ENCODE data around the gene INSL3. TPM values are rescaled to one million over a fixed set of nuclear protein-coding genes. Genes with fewer than 3 reads are reported as not detected.
"Not testable (repeated sequence)": the region's sequence is repeated elsewhere in the genome, so short reads cannot be mapped to it uniquely, and the experiment has no call there.

Gene INSL3
- polyA plus RNA-seq, 1 of the 3 experiments (the other 2 are of a cell fraction) = 0.21 TPM

DNA sequence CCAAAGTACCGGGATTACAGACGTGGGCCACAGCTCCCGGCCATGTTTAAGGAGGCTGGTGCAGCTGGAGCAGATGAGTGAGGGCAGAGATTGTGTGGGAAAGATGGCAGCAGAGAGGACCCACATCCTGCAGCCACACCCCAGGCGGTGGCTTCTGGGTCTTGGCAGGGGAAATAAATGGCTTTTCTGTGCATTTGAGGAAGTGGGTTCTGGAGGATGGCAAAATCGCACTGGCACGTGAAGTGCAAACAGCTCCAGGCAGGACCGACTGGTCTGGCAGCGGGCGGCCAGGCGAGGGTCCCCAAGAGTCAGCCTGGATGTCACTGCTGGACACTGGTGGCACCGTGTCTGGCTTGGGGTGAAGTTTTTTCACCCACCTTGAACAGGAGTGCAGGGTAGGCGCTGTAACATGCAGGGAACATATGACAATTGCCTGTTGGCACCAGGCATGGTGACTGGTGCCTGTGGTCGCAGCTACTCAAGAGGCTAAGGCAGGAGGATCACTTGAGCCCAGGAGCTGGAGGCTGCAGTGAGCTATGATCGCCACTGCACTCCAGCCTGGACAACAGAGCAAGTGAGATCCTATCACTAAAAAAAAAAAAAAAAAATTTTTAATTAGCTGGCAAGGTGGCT, 17.9 kb downstream of the INSL3 start:
- Histone ChIP-seq H3K9me2 (no peaks in the 10 kb centered on the region), H3K9me3 (no peaks in the 10 kb centered on the region), H4K20me1 (ENCODE audit: insufficient read depth) (no peaks in the 10 kb centered on the region), H3K4me1 (ENCODE audit: control insufficient read depth in 1 of 2, insufficient read depth in 2 of 2, low read depth in 1 of 2, low read length in 1 of 2) (peaks cover 0 to 4% of the 10 kb centered on the region in 2 experiments; a peak in 1 of 4 replicates), H3K4me2 (no peak overlapping the region), H2AFZ (ENCODE audit: low read depth) (no peak overlapping the region), H3K36me3 (replicated peaks in 1 of 2; ENCODE audit: control insufficient read depth in 1 of 2, insufficient read depth in 2 of 2, low read length in 1 of 2) (no peaks in the 10 kb centered on the region), H3K79me2 (ENCODE audit: insufficient read depth) (no peaks in the 10 kb centered on the region), H3K27ac (ENCODE audit: low read depth in 2 of 2, low read length in 1 of 2) (no peak overlapping the region), H3K4me3 (ENCODE audit: low read depth in 2 of 2, low read length in 1 of 2) (no peak overlapping the region), H3K27me3 (ENCODE audit: insufficient read depth) (no peaks in the 10 kb centered on the region; the same call in 1 of the 2 replicates), H3F3A (replicated peaks; ENCODE audit: insufficient read depth) (no peaks in the 10 kb centered on the region), H3K9ac (no peak overlapping the region)
- no peak for TF ChIP-seq CHD2 (IDR thresholded peaks at IDR 0.05; ENCODE audit: low read length, partially characterized antibody)
- 59% methylated on average over 14 of the region's 14 CpGs for WGBS (ENCODE audit: low lambda C conversion rate)
- ChIA-PET CTCF (interaction anchor here (1.0 to 1.3 kb wide), 4 partner anchors 9 to 99 kb away, joined by 3 read pairs; no protein-coding TSS in a partner anchor), POLR2A (interaction anchor here (0.5 to 1.0 kb wide), 2 partner anchors 10 to 56 kb away, joined by 4 read pairs; no protein-coding TSS in a partner anchor)
- DNase-seq = no peak

DNA sequence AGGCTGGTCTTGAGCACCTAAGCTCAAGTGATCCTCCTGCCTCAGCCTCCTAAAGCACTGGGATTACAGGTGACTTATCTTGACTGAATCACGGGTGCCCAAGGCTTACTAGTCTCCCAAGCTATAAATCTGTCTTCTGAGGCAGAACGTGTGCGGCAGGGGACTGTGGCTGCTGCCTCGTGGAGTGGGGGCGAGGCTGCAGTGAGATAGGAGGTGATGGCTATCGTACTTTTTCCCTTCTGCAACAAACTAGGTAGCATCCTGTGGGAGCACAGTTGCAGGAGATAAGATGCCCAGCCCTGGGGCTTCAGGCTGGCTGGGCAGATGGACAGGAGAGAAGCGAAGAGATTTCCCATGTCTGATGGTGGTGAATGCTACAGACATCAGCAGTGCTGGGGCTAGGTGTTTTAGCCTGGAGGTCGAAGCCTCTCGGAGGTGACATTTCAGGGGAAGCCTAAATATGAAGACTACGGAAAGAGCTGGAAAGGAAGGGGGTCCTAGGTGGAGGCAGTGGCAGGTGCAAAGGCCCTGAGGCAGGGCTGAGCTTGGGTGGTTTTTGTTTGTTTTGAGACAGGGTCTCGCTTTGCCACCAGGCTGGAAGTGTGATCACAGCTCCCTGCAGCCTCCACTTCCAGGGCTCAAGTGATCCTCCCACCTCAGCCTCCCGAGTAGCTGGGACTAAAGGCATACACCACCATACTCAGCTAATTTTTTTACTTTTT, 19.0 kb downstream of the INSL3 start:
- H3K9ac ChIP-seq = no peak overlapping the region
- H3K4me2 ChIP-seq = no peak overlapping the region
- no peaks in the 10 kb centered on the region for H4K20me1 ChIP-seq (ENCODE audit: insufficient read depth)
- H2AFZ ChIP-seq (ENCODE audit: low read depth) = no peak overlapping the region
- H3K4me1 ChIP-seq (ENCODE audit: control insufficient read depth in 1 of 2, insufficient read depth in 2 of 2, low read depth in 1 of 2, low read length in 1 of 2) = peaks cover 3 to 6% of the 10 kb centered on the region in 2 experiments; a peak in 2 of 4 replicates
- no peak overlapping the region for H3K27ac ChIP-seq (ENCODE audit: low read depth in 2 of 2, low read length in 1 of 2)
- no peaks in the 10 kb centered on the region for H3K79me2 ChIP-seq (ENCODE audit: insufficient read depth)
- H3K27me3 ChIP-seq (ENCODE audit: insufficient read depth) = no peaks in the 10 kb centered on the region; the same call in 1 of the 2 replicates
- H3K4me3 ChIP-seq (ENCODE audit: low read depth in 2 of 2, low read length in 1 of 2) = no peak overlapping the region
- H3F3A ChIP-seq (replicated peaks; ENCODE audit: insufficient read depth) = no peaks in the 10 kb centered on the region
- CTCF ChIA-PET = interaction anchor here (0.7 to 1.2 kb wide), 5 partner anchors 8 to 53 kb away, joined by 3 to 5 read pairs (median 3); no protein-coding TSS in a partner anchor
- no peaks in the 10 kb centered on the region for H3K9me2 ChIP-seq
- no peaks in the 10 kb centered on the region for H3K36me3 ChIP-seq (replicated peaks in 1 of 2; ENCODE audit: control insufficient read depth in 1 of 2, insufficient read depth in 2 of 2, low read length in 1 of 2)
- DNase-seq = peak; percentile 69
- WGBS (ENCODE audit: low lambda C conversion rate) = 21% methylated on average over 12 of the region's 12 CpGs
- no peaks in the 10 kb centered on the region for H3K9me3 ChIP-seq
- peak; percentile 62 for TF ChIP-seq RCOR1 (IDR thresholded peaks at IDR 0.05; ENCODE audit: low read length)
- TF ChIP-seq EP300 (IDR thresholded peaks at IDR 0.05; ENCODE audit: borderline replicate concordance in 1 of 2, low read depth in 1 of 2, low read length in 1 of 2) = peak in 1 of 2 experiments; percentile 47; a peak in 1 of 4 replicates
- TF ChIP-seq ELF1 (IDR thresholded peaks at IDR 0.05) = no peak
- TF ChIP-seq, protein P1, sequence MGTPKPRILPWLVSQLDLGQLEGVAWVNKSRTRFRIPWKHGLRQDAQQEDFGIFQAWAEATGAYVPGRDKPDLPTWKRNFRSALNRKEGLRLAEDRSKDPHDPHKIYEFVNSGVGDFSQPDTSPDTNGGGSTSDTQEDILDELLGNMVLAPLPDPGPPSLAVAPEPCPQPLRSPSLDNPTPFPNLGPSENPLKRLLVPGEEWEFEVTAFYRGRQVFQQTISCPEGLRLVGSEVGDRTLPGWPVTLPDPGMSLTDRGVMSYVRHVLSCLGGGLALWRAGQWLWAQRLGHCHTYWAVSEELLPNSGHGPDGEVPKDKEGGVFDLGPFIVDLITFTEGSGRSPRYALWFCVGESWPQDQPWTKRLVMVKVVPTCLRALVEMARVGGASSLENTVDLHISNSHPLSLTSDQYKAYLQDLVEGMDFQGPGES (IDR thresholded peaks at IDR 0.05; ENCODE audit: low read depth, low read length) = no peak
- TF ChIP-seq GATA2 (CRISPR knock-in tag; IDR thresholded peaks at IDR 0.05) = peak; percentile 91
- peak; percentile 31; the same call in 1 of the 2 replicates for TF ChIP-seq MXI1 (IDR thresholded peaks at IDR 0.05; ENCODE audit: low read depth, low read length)
- POLR2A ChIA-PET = interaction anchor here (0.5 to 1.0 kb wide), 2 partner anchors 11 to 57 kb away, joined by 4 read pairs; no protein-coding TSS in a partner anchor

DNA sequence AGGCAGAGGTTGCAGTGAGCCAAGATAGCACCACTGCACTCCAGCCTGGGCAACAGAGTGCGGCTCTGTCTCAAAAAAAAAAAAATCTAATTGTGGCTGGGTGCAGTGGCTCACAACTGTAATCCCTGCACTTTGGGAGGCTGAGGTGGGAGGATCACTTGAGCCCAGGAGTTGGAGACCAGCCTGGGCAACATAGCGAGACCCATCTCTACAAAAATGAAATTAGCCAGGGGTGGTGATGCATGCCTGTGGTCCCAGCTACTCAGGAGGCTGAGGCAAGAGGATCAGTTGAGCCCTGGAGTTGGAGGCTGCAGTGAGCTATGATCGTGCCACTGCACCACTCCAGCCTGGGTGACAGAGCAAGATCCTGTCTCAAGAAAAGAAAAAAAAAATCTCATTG, 22.7 kb downstream of the INSL3 start:
- CTCF ChIA-PET = interaction anchor here (0.8 to 1.2 kb wide), 2 partner anchors 57 to 70 kb away, joined by 3 to 4 read pairs; no protein-coding TSS in a partner anchor
- H3K27me3 ChIP-seq (ENCODE audit: insufficient read depth) = peaks cover 13% of the 10 kb centered on the region
- POLR2A ChIA-PET; H3K9me2 ChIP-seq; H3K9me3 ChIP-seq; H2AFZ ChIP-seq (ENCODE audit: low read depth); H3K27ac ChIP-seq (ENCODE audit: low read depth in 2 of 2, low read length in 1 of 2); H3K4me2 ChIP-seq; DNase-seq; H4K20me1 ChIP-seq (ENCODE audit: insufficient read depth); H3K4me3 ChIP-seq (ENCODE audit: low read depth in 2 of 2, low read length in 1 of 2); H3K79me2 ChIP-seq (ENCODE audit: insufficient read depth); H3K36me3 ChIP-seq (replicated peaks in 1 of 2; ENCODE audit: control insufficient read depth in 1 of 2, insufficient read depth in 2 of 2, low read length in 1 of 2); H3F3A ChIP-seq (replicated peaks; ENCODE audit: insufficient read depth); H3K9ac ChIP-seq: not testable (repeated sequence)
- 85% methylated on average over 3 of the region's 3 CpGs for WGBS (ENCODE audit: low lambda C conversion rate)
- peaks cover 5 to 21% of the 10 kb centered on the region in 2 experiments; a peak in 2 of 4 replicates for H3K4me1 ChIP-seq (ENCODE audit: control insufficient read depth in 1 of 2, insufficient read depth in 2 of 2, low read depth in 1 of 2, low read length in 1 of 2)

All from SK-N-SH (cell line).